Endothelial cell of umbilical vein (primary cell): ENCODE measurements around the gene LILRB3.
"Not testable (repeated sequence)": the region's sequence is repeated elsewhere in the genome, so short reads cannot be mapped to it uniquely, and the experiment has no call there.

ENCODE experiments used
- CTCF ChIP-seq, 2 donors: IDR thresholded peaks; 1 replicate in 1 of 2; 2 replicates in 1 of 2; pipeline ENCODE4 v1.5.1; 2011; ENCODE audit warnings: low read length in 2 of 2, mild to moderate bottlenecking in 2 of 2, moderate library complexity in 2 of 2, control low read depth in 1 of 2, inconsistent platforms in 1 of 2, low read depth in 1 of 2; ENCODE audit not compliant: insufficient read depth in 1 of 2; ENCODE audit errors: extremely low read depth in 1 of 2
- EZH2 ChIP-seq: IDR thresholded peaks from 2 replicates; pipeline ENCODE4 v1.6.1; 2012; ENCODE audit warnings: borderline replicate concordance, low read depth, mild to moderate bottlenecking, moderate library complexity, low read length, inconsistent platforms; ENCODE audit not compliant: severe bottlenecking
- JUN ChIP-seq: IDR thresholded peaks from 2 replicates; pipeline ENCODE4 v1.6.1; 2011; ENCODE audit warnings: borderline replicate concordance, low read depth; ENCODE audit not compliant: insufficient read length, insufficient read depth
- MYC ChIP-seq: IDR thresholded peaks from one replicate; pipeline ENCODE4 v1.6.1; 2011; ENCODE audit warnings: mild to moderate bottlenecking, low read depth, low read length
- POLR2A ChIP-seq: IDR thresholded peaks from 2 replicates; pipeline ENCODE4 v1.6.1; 2012; ENCODE audit warnings: low read depth, mild to moderate bottlenecking, control low read depth, low read length
- POLR2AphosphoS5 ChIP-seq: IDR thresholded peaks from 2 replicates; pipeline ENCODE4 v1.6.1; 2012; ENCODE audit warnings: low read depth, mild to moderate bottlenecking, control low read depth, low read length, moderate library complexity; ENCODE audit not compliant: insufficient read depth

GRCh38 chr19:54271587-54271986, 48.8 kb upstream of the LILRB3 start:
- TF ChIP-seq POLR2A; POLR2AphosphoS5; EZH2; MYC; CTCF (IDR thresholded peaks at IDR 0.05; ENCODE audit: extremely low read depth in 1 of 2, insufficient read depth in 1 of 2, low read depth in 1 of 2, low read length in 2 of 2); JUN: not testable (repeated sequence)
